HCT116 (cell line): Measurements from ENCODE around the gene TIMM9.

Experiments used
- CTCF ChIP-seq, 3 experiments: fragments of 200-600 bp in 1 of 3; sonication (generic) in 1 of 3; IDR thresholded peaks in 2 of 3; conservative IDR thresholded peaks in 1 of 3; 2 replicates each; pipeline ENCODE4 v1.5.1; 2012 to 2017; ENCODE audit warnings: low read depth in 2 of 3, low read length in 2 of 3, antibody characterized with exemption in 1 of 3, borderline replicate concordance in 1 of 3, control low read depth in 1 of 3, mild to moderate bottlenecking in 1 of 3, mixed read lengths in 1 of 3, mixed run types in 1 of 3, moderate library complexity in 1 of 3; ENCODE audit not compliant: insufficient read depth in 1 of 3
- EZH2 ChIP-seq: fragments of 200-600 bp; sonication (generic); IDR thresholded peaks from 2 replicates; pipeline ENCODE4 v1.6.1; 2017; ENCODE audit warnings: antibody characterized with exemption, mixed run types
- POLR2A ChIP-seq: IDR thresholded peaks from 2 replicates; pipeline ENCODE4 v1.7.0; 2011; ENCODE audit warnings: borderline replicate concordance; ENCODE audit not compliant: insufficient read depth, insufficient read length; ENCODE audit errors: extremely low read depth
- POLR2AphosphoS5 ChIP-seq: IDR thresholded peaks from 2 replicates; pipeline ENCODE4 v1.6.1; 2011; ENCODE audit warnings: mild to moderate bottlenecking, low read depth, low read length, moderate library complexity
- REST ChIP-seq: IDR thresholded peaks from 2 replicates; pipeline ENCODE4 v1.6.1; 2012; ENCODE audit warnings: low read depth
- SP1 ChIP-seq: IDR thresholded peaks from 2 replicates; pipeline ENCODE4 v1.6.1; 2012; ENCODE audit warnings: low read depth
- TF ChIP-seq, protein P1 (sequence below): IDR thresholded peaks from 2 replicates; pipeline ENCODE4 v1.6.1; 2012
- TF ChIP-seq, protein P2 (sequence below): IDR thresholded peaks from 2 replicates; pipeline ENCODE4 v1.6.1; 2011; ENCODE audit warnings: mild to moderate bottlenecking, low read length, moderate library complexity; ENCODE audit not compliant: insufficient replicate concordance; ENCODE audit errors: extremely low read depth

- no peak for TF ChIP-seq SP1
- TF ChIP-seq REST = no peak
- TF ChIP-seq, protein P1, sequence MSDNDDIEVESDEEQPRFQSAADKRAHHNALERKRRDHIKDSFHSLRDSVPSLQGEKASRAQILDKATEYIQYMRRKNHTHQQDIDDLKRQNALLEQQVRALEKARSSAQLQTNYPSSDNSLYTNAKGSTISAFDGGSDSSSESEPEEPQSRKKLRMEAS = no peak
- no peak for TF ChIP-seq CTCF (IDR thresholded peaks at IDR 0.05 in 2 of 3, conservative IDR thresholded peaks at IDR 0.05 in 1 of 3; ENCODE audit: borderline replicate concordance in 1 of 3, insufficient read depth in 1 of 3, low read depth in 2 of 3, low read length in 2 of 3)
- no peak for TF ChIP-seq EZH2
- no peak for TF ChIP-seq POLR2A
- no peak for TF ChIP-seq POLR2AphosphoS5
- TF ChIP-seq, protein P2, sequence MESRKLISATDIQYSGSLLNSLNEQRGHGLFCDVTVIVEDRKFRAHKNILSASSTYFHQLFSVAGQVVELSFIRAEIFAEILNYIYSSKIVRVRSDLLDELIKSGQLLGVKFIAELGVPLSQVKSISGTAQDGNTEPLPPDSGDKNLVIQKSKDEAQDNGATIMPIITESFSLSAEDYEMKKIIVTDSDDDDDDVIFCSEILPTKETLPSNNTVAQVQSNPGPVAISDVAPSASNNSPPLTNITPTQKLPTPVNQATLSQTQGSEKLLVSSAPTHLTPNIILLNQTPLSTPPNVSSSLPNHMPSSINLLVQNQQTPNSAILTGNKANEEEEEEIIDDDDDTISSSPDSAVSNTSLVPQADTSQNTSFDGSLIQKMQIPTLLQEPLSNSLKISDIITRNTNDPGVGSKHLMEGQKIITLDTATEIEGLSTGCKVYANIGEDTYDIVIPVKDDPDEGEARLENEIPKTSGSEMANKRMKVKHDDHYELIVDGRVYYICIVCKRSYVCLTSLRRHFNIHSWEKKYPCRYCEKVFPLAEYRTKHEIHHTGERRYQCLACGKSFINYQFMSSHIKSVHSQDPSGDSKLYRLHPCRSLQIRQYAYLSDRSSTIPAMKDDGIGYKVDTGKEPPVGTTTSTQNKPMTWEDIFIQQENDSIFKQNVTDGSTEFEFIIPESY = no peak
Measured at GRCh38 chr14:58376791-58377190, 50.5 kb downstream of the TIMM9 start.
